ENCODE data around the gene BMP6.

DNA sequence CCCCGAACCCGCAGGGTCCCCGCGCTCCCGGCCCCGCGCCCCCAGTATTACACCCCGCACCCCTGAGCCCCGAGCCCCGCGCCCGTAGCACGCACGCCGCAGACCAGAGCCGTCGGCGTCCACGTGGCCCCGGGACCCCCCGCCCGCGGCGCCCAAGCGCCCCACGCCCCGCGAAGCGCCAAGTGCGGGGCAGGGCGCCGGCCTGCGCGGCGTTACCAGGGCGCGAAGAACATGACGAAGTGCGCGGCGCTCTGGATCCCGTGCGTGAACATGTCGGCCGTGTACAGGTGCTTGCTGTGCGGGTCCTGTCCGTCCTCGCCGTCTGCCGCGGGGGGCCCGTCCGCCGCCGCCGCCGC is 184.4 kb downstream of the BMP6 start:
- TF ChIP-seq CTCF (conservative IDR thresholded peaks at IDR 0.05; ENCODE audit: low read depth, low read length) (no peak), EZH2phosphoT487 (IDR thresholded peaks at IDR 0.05; ENCODE audit: borderline replicate concordance, low read length) (no peak), EZH2 (IDR thresholded peaks at IDR 0.05; ENCODE audit: low read length, unreplicated experiment) (no peak)

Data from PC-3 (cell line).